Loucy (cell line): ENCODE results near the gene POLR2B.

ENCODE experiments used
- CTCF ChIP-seq: fragments of 200-600 bp; sonication (generic); conservative IDR thresholded peaks from 2 replicates; pipeline ENCODE4 v1.5.1; 2014; ENCODE audit warnings: mild to moderate bottlenecking, antibody characterized with exemption, low read length
- EZH2phosphoT487 ChIP-seq: fragments of 200-600 bp; IDR thresholded peaks from 2 replicates; pipeline ENCODE4 v1.6.1; 2018; ENCODE audit warnings: antibody characterized with exemption, mild to moderate bottlenecking, moderate library complexity, borderline replicate concordance

GRCh38 chr4:57018980-57019379 is 40.3 kb downstream of the POLR2B start:
- TF ChIP-seq CTCF (no peak), EZH2phosphoT487 (no peak)
